ENCODE results near the gene IFITM10. TPM values are rescaled to one million over a fixed set of nuclear protein-coding genes. Genes with fewer than 3 reads are reported as not detected.
A peak's percentile ranks its signal among the peaks of the same experiment; 100 is the strongest.

The IFITM10 gene
- total and polyA plus RNA-seq, 9 of the 15 experiments (the other 6 are each of a cell fraction or from before 2014, with no cell fraction given) = 0.08 to 0.13 (median 0.09) TPM; not detected in 6

- Histone ChIP-seq H3K4me2 (ENCODE audit: insufficient read depth, low read length) (no peak overlapping the region), H3K4me3 (no peak overlapping the region), H3K27me3 (ENCODE audit: control insufficient read depth in 2 of 2, insufficient read depth in 2 of 2, low read length in 2 of 2) (peaks cover 5 to 24% of the 10 kb centered on the region in 2 experiments; a peak in 3 of 5 replicates), H4K20me1 (replicated peaks; ENCODE audit: control insufficient read depth, insufficient read depth, low read length) (0 out of 2 replicates have a peak, but pooled peaks cover 4% of the 10 kb centered on the region), H2AFZ (ENCODE audit: low read depth, low read length) (no peak overlapping the region), H3K4me1 (replicated peaks in 1 of 2; ENCODE audit: control insufficient read depth in 2 of 2, insufficient read depth in 2 of 2, low read length in 2 of 2) (peaks cover 0 to 5% of the 10 kb centered on the region in 2 experiments; a peak in 1 of 5 replicates), H3K9me1 (ENCODE audit: control insufficient read depth, insufficient read depth, low read length) (no peaks in the 10 kb centered on the region), H3K9ac (ENCODE audit: insufficient read depth in 1 of 2, low read depth in 2 of 2, low read length in 2 of 2) (no peak overlapping the region), H3K27ac (ENCODE audit: extremely low read depth, low read depth, low read length) (no peak overlapping the region), H3K79me2 (ENCODE audit: control insufficient read depth, insufficient read depth, low read length) (no peaks in the 10 kb centered on the region), H3K36me3 (ENCODE audit: control insufficient read depth, insufficient read depth, low read length) (no peaks in the 10 kb centered on the region), H3K9me3 (replicated peaks; ENCODE audit: control insufficient read depth, insufficient read depth, low read depth, low read length) (peaks cover 8% of the 10 kb centered on the region)
- BruUV-seq (replicated peaks) = no TSS peak
- CTCF ChIA-PET (ENCODE audit: low intra/inter-chr PET ratio) = interaction anchor here (1.6 kb wide), 1 partner anchor 90 kb away, joined by 10 read pairs; no protein-coding TSS in a partner anchor
- WGBS (ENCODE audit: insufficient coverage, low coverage, missing lambda C conversion rate) = 0% methylated on average over 3 of the region's 3 CpGs
- DNase-seq (ENCODE audit: extremely low read depth in 1 of 4, low spot score in 3 of 4) (no peak), ATAC-seq (no peak), FAIRE-seq (no peak)
- intact Hi-C loops (cut with micrococcal nuclease) = no loop called here
- in situ Hi-C loops (cut with MboI) = no loop called here
- TF ChIP-seq HEY1 (CRISPR knock-in tag; IDR thresholded peaks at IDR 0.05; ENCODE audit: borderline replicate concordance) = no peak
- TF ChIP-seq MECOM (CRISPR knock-in tag; IDR thresholded peaks at IDR 0.05) = no peak
- TF ChIP-seq ZNF165 (CRISPR knock-in tag; IDR thresholded peaks at IDR 0.05; ENCODE audit: borderline replicate concordance) = no peak
- TF ChIP-seq ZNF511 (CRISPR knock-in tag; IDR thresholded peaks at IDR 0.05) = no peak
- TF ChIP-seq CTBP1 (IDR thresholded peaks at IDR 0.05; ENCODE audit: borderline replicate concordance) = 0 out of 2 replicates have a peak, but pooled peaks have one; percentile 17
- no peak for TF ChIP-seq ETV1 (tag; conservative IDR thresholded peaks at IDR 0.05; ENCODE audit: low read depth)
- TF ChIP-seq CBX8 (IDR thresholded peaks at IDR 0.05; ENCODE audit: borderline replicate concordance, extremely low read depth, low read depth, low read length, poor library complexity, severe bottlenecking) = no peak
- TF ChIP-seq PKNOX1 (IDR thresholded peaks at IDR 0.05) = no peak
- TF ChIP-seq PHF20 (IDR thresholded peaks at IDR 0.05; ENCODE audit: partially characterized antibody) = peak; percentile 22
- TF ChIP-seq MAFF (IDR thresholded peaks at IDR 0.05; ENCODE audit: low read length) = no peak
- TF ChIP-seq CREB1 (IDR thresholded peaks at IDR 0.05) = no peak
- TF ChIP-seq CREB1 (CRISPR knock-in tag; IDR thresholded peaks at IDR 0.05) = no peak
- no peak for TF ChIP-seq NR4A1 (CRISPR knock-in tag; IDR thresholded peaks at IDR 0.05)
- TF ChIP-seq NR4A1 (tag; IDR thresholded peaks at IDR 0.05) = no peak
- no peak for TF ChIP-seq ESRRB (CRISPR knock-in tag; IDR thresholded peaks at IDR 0.05; ENCODE audit: borderline replicate concordance)
- peak; percentile 16; the same call in 1 of the 2 replicates for TF ChIP-seq EHMT2 (IDR thresholded peaks at IDR 0.05)
- no peak for TF ChIP-seq ELK1 (CRISPR knock-in tag; IDR thresholded peaks at IDR 0.05)
- no peak for TF ChIP-seq GTF2F1 (IDR thresholded peaks at IDR 0.05; ENCODE audit: low read depth, low read length)
- TF ChIP-seq KDM1A (IDR thresholded peaks at IDR 0.05) = no peak; a peak in 1 of 4 replicates
- TF ChIP-seq DNMT1 (IDR thresholded peaks at IDR 0.05) = no peak
- TF ChIP-seq IFI16 (CRISPR knock-in tag; IDR thresholded peaks at IDR 0.05) = no peak
- no peak for TF ChIP-seq XRCC5 (IDR thresholded peaks at IDR 0.05; ENCODE audit: low read depth, low read length)
- POLR2A ChIA-PET = no interaction called here
Observed at GRCh38 chr11:1742869-1743584, 7.4 kb downstream of the IFITM10 start.

Measured in K562 (cell line).